ENCODE measurements around the gene TMUB2. TPM values are rescaled to one million over a fixed set of nuclear protein-coding genes. Genes with fewer than 3 reads are reported as not detected.

The TMUB2 gene
- total RNA-seq, 1 experiment from 2014 or later: 25.1 TPM

- H3K9ac ChIP-seq (ENCODE audit: low read length): no peak overlapping the region
- H3K79me2 ChIP-seq (ENCODE audit: insufficient read depth, low read length): no peaks in the 10 kb centered on the region
- POLR2A ChIA-PET: no interaction called here
- H3K27me3 ChIP-seq (ENCODE audit: insufficient read depth, low read length): no peaks in the 10 kb centered on the region
- H3K4me2 ChIP-seq (ENCODE audit: low read length): no peak overlapping the region
- no TSS peak for BruUV-seq (replicated peaks)
- H3K9me3 ChIP-seq (ENCODE audit: control insufficient read depth in 1 of 2, insufficient read depth in 1 of 2, low read depth in 1 of 2, low read length in 2 of 2): no peaks in the 10 kb centered on the region
- H3K27ac ChIP-seq (ENCODE audit: low read depth, low read length): no peak overlapping the region
- CTCF ChIA-PET: interaction anchor here (1.6 kb wide), 1 partner anchor 9 kb away, joined by 4 read pairs; no protein-coding TSS in a partner anchor
- peaks cover 6 to 23% of the 10 kb centered on the region in 2 experiments; a peak in 3 of 4 replicates for H3K36me3 ChIP-seq (ENCODE audit: control insufficient read depth in 1 of 2, insufficient read depth in 2 of 2, low read length in 2 of 2)
- ATAC-seq (no peak), DNase-seq (ENCODE audit: low read depth, low spot score) (no peak)
- no peaks in the 10 kb centered on the region for H4K20me1 ChIP-seq (ENCODE audit: insufficient read depth)
- H3K4me3 ChIP-seq (replicated peaks in 1 of 2; ENCODE audit: low read depth in 1 of 2, low read length in 2 of 2): no peak overlapping the region
- intact Hi-C loops (cut with micrococcal nuclease): no loop called here
- no peak for TF ChIP-seq ZNF274 (IDR thresholded peaks at IDR 0.05; ENCODE audit: low read depth, low read length)
- H3K4me1 ChIP-seq (ENCODE audit: control insufficient read depth in 1 of 2, insufficient read depth in 2 of 2, low read length in 2 of 2): peaks cover 0 to 4% of the 10 kb centered on the region in 2 experiments; a peak in 1 of 4 replicates
- RAD21 ChIA-PET (ENCODE audit: low non-redundant PET in 1 of 2, low total read pairs in 2 of 2, uncharacterized antibody in 2 of 2, unreplicated experiment in 2 of 2): no interaction called here
- H2AFZ ChIP-seq (ENCODE audit: low read depth, low read length, poor library complexity, severe bottlenecking): no peak overlapping the region
- no peaks in the 10 kb centered on the region for H3K9me2 ChIP-seq (ENCODE audit: insufficient read depth)
Observed at GRCh38 chr17:44159519-44160210, 27.1 kb upstream of the TMUB2 start.

GRCh38 chr17:44164476-44164875 lies 22.3 kb upstream of the TMUB2 start:
- H3K79me2 ChIP-seq (ENCODE audit: insufficient read depth, low read length): no peaks in the 10 kb centered on the region

More at GRCh38 chr17:44164476-44164875, 22.3 kb upstream of the TMUB2 start:
- Histone ChIP-seq H3K27me3 (ENCODE audit: insufficient read depth, low read length) (no peaks in the 10 kb centered on the region), H2AFZ (ENCODE audit: low read depth, low read length, poor library complexity, severe bottlenecking) (no peak overlapping the region), H3K4me1 (ENCODE audit: control insufficient read depth in 1 of 2, insufficient read depth in 2 of 2, low read length in 2 of 2) (peaks cover 0 to 8% of the 10 kb centered on the region in 2 experiments; a peak in 2 of 4 replicates), H4K20me1 (ENCODE audit: insufficient read depth) (no peaks in the 10 kb centered on the region), H3K36me3 (ENCODE audit: control insufficient read depth in 1 of 2, insufficient read depth in 2 of 2, low read length in 2 of 2) (peaks cover 3 to 4% of the 10 kb centered on the region in 2 experiments; a peak in 2 of 4 replicates), H3K4me3 (replicated peaks in 1 of 2; ENCODE audit: low read depth in 1 of 2, low read length in 2 of 2) (no peak overlapping the region), H3K9me3 (ENCODE audit: control insufficient read depth in 1 of 2, insufficient read depth in 1 of 2, low read depth in 1 of 2, low read length in 2 of 2) (no peaks in the 10 kb centered on the region), H3K4me2 (ENCODE audit: low read length) (no peak overlapping the region), H3K27ac (ENCODE audit: low read depth, low read length) (no peak overlapping the region), H3K9ac (ENCODE audit: low read length) (no peak overlapping the region), H3K9me2 (ENCODE audit: insufficient read depth) (no peaks in the 10 kb centered on the region)
- RAD21 ChIA-PET (ENCODE audit: low non-redundant PET in 1 of 2, low total read pairs in 2 of 2, uncharacterized antibody in 2 of 2, unreplicated experiment in 2 of 2): no interaction called here
- POLR2A ChIA-PET: no interaction called here
- ATAC-seq: no peak
- intact Hi-C loops (cut with micrococcal nuclease): no loop called here
- DNase-seq (ENCODE audit: low read depth, low spot score): no peak
- BruUV-seq (replicated peaks): no TSS peak
- CTCF ChIA-PET: no interaction called here
- no peak for TF ChIP-seq SIN3A (IDR thresholded peaks at IDR 0.05; ENCODE audit: low read depth)
